Measurements from ENCODE around the gene ZNF846.
"Not testable (repeated sequence)": the region's sequence is repeated elsewhere in the genome, so short reads cannot be mapped to it uniquely, and the experiment has no call there.

The ZNF846 gene

GRCh38 chr19:9751446-9751845, 17.1 kb downstream of the ZNF846 start:
- no peak overlapping the region for H3K4me3 ChIP-seq (ENCODE audit: low read depth, low read length)
- DNase-seq (ENCODE audit: low read depth) = no peak
- TF ChIP-seq MAX (IDR thresholded peaks at IDR 0.05; ENCODE audit: low read depth, low read length) (no peak), POLR2A (IDR thresholded peaks at IDR 0.05; ENCODE audit: extremely low read depth, insufficient read length) (no peak), CTCF (IDR thresholded peaks at IDR 0.05; ENCODE audit: low read depth, low read length) (no peak), MYC (IDR thresholded peaks at IDR 0.05; ENCODE audit: low read depth, low read length) (no peak)

- H3K4me3 ChIP-seq (ENCODE audit: low read depth, low read length) = no peak overlapping the region
- no peak for TF ChIP-seq POLR2A (IDR thresholded peaks at IDR 0.05; ENCODE audit: extremely low read depth, insufficient read length)
- no peak for DNase-seq (ENCODE audit: low read depth)
Observed at GRCh38 chr19:9741476-9742171, 26.9 kb downstream of the ZNF846 start.

- DNase-seq (ENCODE audit: low read depth) = no peak
- H3K4me3 ChIP-seq (ENCODE audit: low read depth, low read length) = no peak overlapping the region
- TF ChIP-seq MYC (IDR thresholded peaks at IDR 0.05; ENCODE audit: low read depth, low read length) = no peak
- TF ChIP-seq MAX (IDR thresholded peaks at IDR 0.05; ENCODE audit: low read depth, low read length) = no peak
- no peak for TF ChIP-seq POLR2A (IDR thresholded peaks at IDR 0.05; ENCODE audit: extremely low read depth, insufficient read length)
- no peak for TF ChIP-seq CTCF (IDR thresholded peaks at IDR 0.05; ENCODE audit: low read depth, low read length)
Observed at GRCh38 chr19:9735986-9736385, 32.6 kb downstream of the ZNF846 start.

GRCh38 chr19:9730056-9730455, 38.5 kb downstream of the ZNF846 start:
- not testable (repeated sequence) for DNase-seq (ENCODE audit: low read depth); H3K4me3 ChIP-seq (ENCODE audit: low read depth, low read length)

GRCh38 chr19:9729162-9729561, 39.4 kb downstream of the ZNF846 start:
- TF ChIP-seq CTCF (IDR thresholded peaks at IDR 0.05; ENCODE audit: low read depth, low read length) (no peak), POLR2A (IDR thresholded peaks at IDR 0.05; ENCODE audit: extremely low read depth, insufficient read length) (no peak), MAX (IDR thresholded peaks at IDR 0.05; ENCODE audit: low read depth, low read length) (no peak), MYC (IDR thresholded peaks at IDR 0.05; ENCODE audit: low read depth, low read length) (no peak)
- no peak overlapping the region for H3K4me3 ChIP-seq (ENCODE audit: low read depth, low read length)
- DNase-seq (ENCODE audit: low read depth) = peak; percentile 56

GRCh38 chr19:9727644-9728043, 40.9 kb downstream of the ZNF846 start:
- no peak for DNase-seq (ENCODE audit: low read depth)
- TF ChIP-seq MAX (IDR thresholded peaks at IDR 0.05; ENCODE audit: low read depth, low read length) (no peak), CTCF (IDR thresholded peaks at IDR 0.05; ENCODE audit: low read depth, low read length) (no peak), POLR2A (IDR thresholded peaks at IDR 0.05; ENCODE audit: extremely low read depth, insufficient read length) (no peak), MYC (IDR thresholded peaks at IDR 0.05; ENCODE audit: low read depth, low read length) (no peak)

GRCh38 chr19:9725508-9726201, 42.9 kb downstream of the ZNF846 start:
- not testable (repeated sequence) for DNase-seq (ENCODE audit: low read depth); H3K4me3 ChIP-seq (ENCODE audit: low read depth, low read length)

More at GRCh38 chr19:9727644-9728043, 40.9 kb downstream of the ZNF846 start:
- no peak overlapping the region for H3K4me3 ChIP-seq (ENCODE audit: low read depth, low read length)
